Type B pancreatic cell (in vitro differentiated cells): Measurements from ENCODE around the gene ZC3H12D. TPM values are rescaled to one million over a fixed set of nuclear protein-coding genes. Genes with fewer than 3 reads are reported as not detected.

ENCODE experiments used
- DNase-seq: peaks from one replicate; pipeline ENCODE4 v3.0.0; 2021; ENCODE audit warnings: mixed read lengths; ENCODE audit not compliant: unreplicated experiment; ENCODE audit errors: extremely low spot score
- H3K27ac Mint-ChIP-seq: 2 replicates; pipeline ENCODE4 v1.8.0; 2021; ENCODE audit warnings: mild to moderate bottlenecking, mixed read lengths
- H3K27me3 Mint-ChIP-seq: 2 replicates; pipeline ENCODE4 v1.8.0; 2021; ENCODE audit warnings: mixed read lengths
- H3K36me3 Mint-ChIP-seq: 2 replicates; pipeline ENCODE4 v1.8.0; 2021; ENCODE audit warnings: mixed read lengths
- H3K4me1 Mint-ChIP-seq: one replicate; pipeline ENCODE4 v1.8.0; 2021; ENCODE audit warnings: mixed read lengths; ENCODE audit not compliant: unreplicated experiment
- H3K4me3 Mint-ChIP-seq: 2 replicates; pipeline ENCODE4 v1.8.0; 2021; ENCODE audit warnings: mild to moderate bottlenecking, mixed read lengths
- H3K9me3 Mint-ChIP-seq: 2 replicates; pipeline ENCODE4 v1.8.0; 2021; ENCODE audit warnings: mixed read lengths
- total RNA-seq: library from RNA; stranded (reverse); gene quantifications from 2 replicates; pipeline ENCODE4 v1.2.1, GENCODE V29; 2021; ENCODE audit warnings: low replicate concordance
- TF ChIP-seq, protein P1 (sequence below): fragments of 200-600 bp; sonication (generic); conservative IDR thresholded peaks from 2 replicates; pipeline ENCODE4 v1.5.0; 2021; ENCODE audit warnings: antibody characterized with exemption, mild to moderate bottlenecking

ZC3H12D gene
- total RNA-seq, 1 donor from 2014 or later, result 0.58 TPM

DNA sequence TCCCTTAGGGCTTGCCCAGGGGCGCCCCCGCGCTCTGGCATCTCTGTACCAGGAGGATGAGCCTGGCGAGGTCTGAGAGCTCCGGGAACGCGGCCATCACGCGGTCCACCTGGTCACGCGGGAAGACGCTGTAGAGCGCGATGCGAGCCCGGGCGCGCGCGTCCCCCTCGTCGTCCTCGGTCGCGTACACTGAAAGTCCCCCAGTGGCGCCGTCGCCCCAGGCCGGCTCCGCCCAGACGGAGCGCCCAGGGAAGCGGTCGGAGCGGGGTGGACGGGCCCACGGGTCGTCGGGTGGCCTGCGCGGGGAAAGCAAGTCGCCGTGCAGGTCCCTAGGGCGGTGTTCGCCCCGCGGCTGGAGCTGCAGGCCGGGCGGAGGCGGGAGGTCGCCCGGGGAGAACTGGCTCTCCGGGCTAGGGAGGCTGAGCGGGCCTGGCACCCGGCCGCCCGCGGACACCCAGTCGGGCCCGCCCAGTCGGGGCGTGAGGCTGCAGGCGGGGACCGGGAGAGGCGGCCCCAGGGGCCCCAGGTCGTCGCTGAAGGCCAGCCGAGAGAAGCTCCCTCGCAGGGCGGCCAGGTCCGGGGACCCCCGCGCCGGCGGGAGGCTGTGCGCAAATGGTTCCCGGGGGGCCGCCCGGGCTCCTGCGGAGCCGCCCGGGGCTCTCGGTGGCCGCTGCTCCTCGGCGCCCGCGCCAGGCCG, 34.0 kb downstream of the ZC3H12D start:
- H3K27ac Mint-ChIP-seq, result no peak overlapping the region
- peak overlapping the region; percentile 76 for H3K4me3 Mint-ChIP-seq
- H3K4me1 Mint-ChIP-seq, result peaks cover 16% of the 10 kb centered on the region
- no peaks in the 10 kb centered on the region for H3K36me3 Mint-ChIP-seq
- peaks cover 34% of the 10 kb centered on the region for H3K27me3 Mint-ChIP-seq
- H3K9me3 Mint-ChIP-seq, result no peaks in the 10 kb centered on the region
- TF ChIP-seq, protein P1, sequence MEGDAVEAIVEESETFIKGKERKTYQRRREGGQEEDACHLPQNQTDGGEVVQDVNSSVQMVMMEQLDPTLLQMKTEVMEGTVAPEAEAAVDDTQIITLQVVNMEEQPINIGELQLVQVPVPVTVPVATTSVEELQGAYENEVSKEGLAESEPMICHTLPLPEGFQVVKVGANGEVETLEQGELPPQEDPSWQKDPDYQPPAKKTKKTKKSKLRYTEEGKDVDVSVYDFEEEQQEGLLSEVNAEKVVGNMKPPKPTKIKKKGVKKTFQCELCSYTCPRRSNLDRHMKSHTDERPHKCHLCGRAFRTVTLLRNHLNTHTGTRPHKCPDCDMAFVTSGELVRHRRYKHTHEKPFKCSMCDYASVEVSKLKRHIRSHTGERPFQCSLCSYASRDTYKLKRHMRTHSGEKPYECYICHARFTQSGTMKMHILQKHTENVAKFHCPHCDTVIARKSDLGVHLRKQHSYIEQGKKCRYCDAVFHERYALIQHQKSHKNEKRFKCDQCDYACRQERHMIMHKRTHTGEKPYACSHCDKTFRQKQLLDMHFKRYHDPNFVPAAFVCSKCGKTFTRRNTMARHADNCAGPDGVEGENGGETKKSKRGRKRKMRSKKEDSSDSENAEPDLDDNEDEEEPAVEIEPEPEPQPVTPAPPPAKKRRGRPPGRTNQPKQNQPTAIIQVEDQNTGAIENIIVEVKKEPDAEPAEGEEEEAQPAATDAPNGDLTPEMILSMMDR, result no peak
- DNase-seq, result peak; percentile 70

DNA sequence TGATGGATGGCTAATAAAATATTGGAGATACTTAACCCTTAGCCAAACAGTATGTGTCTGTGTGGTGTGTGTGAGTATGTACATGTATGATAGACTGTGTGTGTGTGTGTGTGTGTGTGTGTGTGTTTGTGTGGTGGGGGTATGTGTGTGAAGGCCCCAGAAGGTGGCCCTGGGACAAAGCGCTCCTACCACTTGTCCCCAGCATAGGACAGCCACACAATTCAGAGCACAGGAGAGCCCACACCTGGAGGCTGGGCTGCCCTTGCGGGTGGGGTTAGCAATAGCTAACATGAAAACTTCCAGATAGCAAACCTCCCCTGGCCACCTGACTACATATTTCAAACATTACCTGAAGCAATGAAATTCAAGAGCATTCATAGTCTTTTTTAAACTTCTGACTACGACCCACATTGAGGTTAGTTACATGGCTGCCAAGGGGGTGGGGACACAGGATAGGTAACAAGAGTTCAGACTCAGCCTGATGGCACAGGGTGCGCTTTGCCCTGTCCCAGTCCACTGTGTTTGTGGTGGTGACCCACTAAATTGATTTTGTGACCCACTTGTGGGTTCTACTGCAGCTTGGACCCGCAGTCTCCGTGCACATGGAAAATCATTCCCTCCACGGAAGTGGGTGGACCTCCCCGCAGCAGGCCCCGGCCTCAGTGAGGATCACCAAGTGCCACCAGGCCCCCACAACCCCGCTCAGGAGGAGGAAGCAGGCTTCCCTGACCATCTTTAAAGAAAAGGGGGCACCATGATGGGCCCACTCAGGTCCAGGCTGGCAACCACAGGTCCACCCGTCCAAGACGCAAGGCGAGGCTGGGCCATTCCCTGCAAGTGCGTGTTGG, 34.8 kb downstream of the ZC3H12D start:
- TF ChIP-seq, protein P1, result no peak
- H3K9me3 Mint-ChIP-seq, result no peaks in the 10 kb centered on the region
- no peaks in the 10 kb centered on the region for H3K36me3 Mint-ChIP-seq
- no peak for DNase-seq
- H3K27ac Mint-ChIP-seq, result peak overlapping the region; percentile 63
- peaks cover 16% of the 10 kb centered on the region for H3K4me1 Mint-ChIP-seq
- peak overlapping the region; percentile 76 for H3K4me3 Mint-ChIP-seq
- H3K27me3 Mint-ChIP-seq, result peaks cover 30% of the 10 kb centered on the region

DNA sequence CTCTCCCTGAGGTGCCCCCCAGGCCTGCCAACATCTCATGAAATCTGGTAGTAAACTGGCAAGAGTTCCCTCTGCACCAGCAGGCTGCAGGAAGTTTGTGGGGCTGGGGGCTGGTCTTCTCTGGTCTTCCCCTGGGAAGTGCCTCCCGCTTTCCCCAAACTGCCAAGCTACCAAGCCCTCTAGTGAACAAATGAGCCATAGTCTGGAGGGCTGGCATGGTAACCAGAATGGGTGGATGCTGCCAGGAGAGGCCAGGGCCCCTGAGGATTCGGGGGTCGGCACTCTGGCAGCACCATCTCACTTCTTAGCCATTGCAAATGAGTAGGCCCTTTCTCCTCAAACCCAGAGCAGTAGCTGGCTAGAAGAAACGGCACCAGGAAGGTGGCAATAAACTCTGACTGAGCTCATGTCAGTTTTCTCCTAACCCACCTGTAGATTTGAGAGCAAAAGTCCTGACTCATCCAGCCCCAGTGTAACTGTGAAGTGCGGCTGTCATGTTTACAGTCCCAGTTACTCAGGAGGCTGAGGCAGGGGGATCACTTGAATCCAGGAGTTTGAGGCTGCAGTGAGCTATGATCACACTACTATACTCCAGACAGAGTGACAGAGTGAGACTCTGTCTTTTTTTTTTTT, 35.9 kb downstream of the ZC3H12D start:
- Mint-ChIP-seq H3K9me3 (no peaks in the 10 kb centered on the region), H3K36me3 (no peaks in the 10 kb centered on the region), H3K4me1 (peaks cover 17% of the 10 kb centered on the region), H3K4me3 (no peak overlapping the region), H3K27ac (no peak overlapping the region), H3K27me3 (peaks cover 28% of the 10 kb centered on the region)
- DNase-seq, result no peak
- TF ChIP-seq, protein P1, result no peak

DNA sequence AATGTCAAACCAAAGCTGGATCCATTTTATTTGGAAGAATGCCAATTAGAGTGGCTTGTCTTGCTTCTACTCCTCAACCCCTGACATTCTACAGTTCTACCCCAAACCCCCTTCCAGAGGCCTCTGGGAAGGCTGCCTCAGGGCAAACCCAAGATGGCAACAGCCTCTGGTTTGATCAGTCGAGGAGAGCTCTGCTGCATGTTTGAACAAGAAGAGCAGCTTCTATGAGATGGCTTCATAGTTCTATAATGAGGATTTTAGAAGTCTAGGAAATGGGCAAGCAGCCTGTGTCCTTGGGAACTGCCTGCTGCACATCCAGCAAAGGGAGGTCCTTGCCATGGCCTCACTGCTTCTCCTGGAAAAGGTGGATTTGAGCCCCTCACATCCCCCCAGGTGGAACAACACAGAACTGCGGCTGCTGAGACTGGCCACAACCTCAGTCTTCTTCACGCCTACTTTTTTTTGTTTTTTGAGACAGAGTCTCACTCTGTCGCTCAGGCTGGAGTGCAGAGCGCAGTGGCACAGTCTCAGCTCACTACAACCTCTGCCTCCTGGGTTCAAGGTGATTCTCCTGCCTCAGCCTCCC, 37.9 kb downstream of the ZC3H12D start:
- H3K4me3 Mint-ChIP-seq, result no peak overlapping the region
- TF ChIP-seq, protein P1, result peak; percentile 26
- H3K36me3 Mint-ChIP-seq, result no peaks in the 10 kb centered on the region

DNA sequence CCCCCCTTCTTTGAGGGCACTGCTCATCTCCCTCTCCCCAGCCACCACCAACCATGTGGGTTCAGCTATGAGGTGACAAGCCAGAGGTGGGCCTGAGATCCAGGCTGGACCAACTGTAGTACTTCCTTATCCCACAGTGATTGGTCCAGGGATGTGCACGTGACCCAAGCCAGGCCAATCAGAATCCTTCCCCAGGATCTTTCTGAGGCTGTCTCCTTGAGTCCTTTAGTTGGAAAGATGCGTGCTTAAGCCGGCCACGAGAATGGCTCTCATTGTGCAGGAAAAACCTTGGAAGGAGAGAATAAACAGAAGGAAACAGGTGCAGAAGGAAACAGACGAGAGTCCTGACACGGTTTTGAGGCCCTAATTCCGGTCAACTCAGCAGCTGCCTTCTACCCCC, 39.2 kb downstream of the ZC3H12D start:
- TF ChIP-seq, protein P1, result no peak
- DNase-seq, result no peak
- H3K4me1 Mint-ChIP-seq, result peaks cover 43% of the 10 kb centered on the region
- no peaks in the 10 kb centered on the region for H3K9me3 Mint-ChIP-seq
- peaks cover 15% of the 10 kb centered on the region for H3K27me3 Mint-ChIP-seq
- H3K27ac Mint-ChIP-seq, result no peak overlapping the region
- H3K4me3 Mint-ChIP-seq, result no peak overlapping the region
- H3K36me3 Mint-ChIP-seq, result no peaks in the 10 kb centered on the region

More for the DNA sequence above, 37.9 kb downstream of the ZC3H12D start:
- Mint-ChIP-seq H3K27ac (peak overlapping the region; percentile 59), H3K4me1 (peaks cover 30% of the 10 kb centered on the region), H3K9me3 (no peaks in the 10 kb centered on the region), H3K27me3 (peaks cover 18% of the 10 kb centered on the region)
- no peak for DNase-seq
